Mammary epithelial cell (primary cell): Measurements from ENCODE around the gene RNF144B.

Experiments
- EZH2 ChIP-seq: IDR thresholded peaks from 2 replicates; pipeline ENCODE4 v1.6.1; 2012; ENCODE audit warnings: low read length, inconsistent platforms, borderline replicate concordance
- TF ChIP-seq, protein P1 (sequence below), 2 donors: IDR thresholded peaks in 1 of 2; conservative IDR thresholded peaks in 1 of 2; 2 replicates each; pipeline ENCODE4 v1.5.1; 2011 to 2012; ENCODE audit warnings: inconsistent platforms in 2 of 2, low read length in 2 of 2, mild to moderate bottlenecking in 2 of 2, control low read depth in 1 of 2, low read depth in 1 of 2; ENCODE audit not compliant: insufficient read depth in 1 of 2; ENCODE audit errors: extremely low read depth in 1 of 2

DNA sequence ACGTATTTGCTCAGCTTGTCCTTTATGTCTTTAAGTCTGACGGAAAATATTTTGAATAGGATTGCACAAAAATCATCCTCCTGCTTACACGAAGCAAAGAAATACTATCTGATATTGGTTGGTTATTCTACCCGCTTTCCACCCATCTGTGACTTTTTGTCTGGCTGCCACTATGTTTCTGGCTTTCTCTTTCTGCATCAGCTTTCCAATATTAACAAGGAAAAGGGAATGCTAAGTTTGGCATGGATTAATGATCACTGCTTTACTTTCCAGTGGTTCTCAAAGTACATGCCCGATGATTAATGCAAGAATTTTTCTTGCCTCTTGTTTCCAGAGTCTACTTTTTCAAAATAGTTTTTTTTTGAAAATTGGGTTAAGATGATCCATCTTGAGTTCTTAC lies 57.0 kb downstream of the RNF144B start:
- TF ChIP-seq, protein P1, sequence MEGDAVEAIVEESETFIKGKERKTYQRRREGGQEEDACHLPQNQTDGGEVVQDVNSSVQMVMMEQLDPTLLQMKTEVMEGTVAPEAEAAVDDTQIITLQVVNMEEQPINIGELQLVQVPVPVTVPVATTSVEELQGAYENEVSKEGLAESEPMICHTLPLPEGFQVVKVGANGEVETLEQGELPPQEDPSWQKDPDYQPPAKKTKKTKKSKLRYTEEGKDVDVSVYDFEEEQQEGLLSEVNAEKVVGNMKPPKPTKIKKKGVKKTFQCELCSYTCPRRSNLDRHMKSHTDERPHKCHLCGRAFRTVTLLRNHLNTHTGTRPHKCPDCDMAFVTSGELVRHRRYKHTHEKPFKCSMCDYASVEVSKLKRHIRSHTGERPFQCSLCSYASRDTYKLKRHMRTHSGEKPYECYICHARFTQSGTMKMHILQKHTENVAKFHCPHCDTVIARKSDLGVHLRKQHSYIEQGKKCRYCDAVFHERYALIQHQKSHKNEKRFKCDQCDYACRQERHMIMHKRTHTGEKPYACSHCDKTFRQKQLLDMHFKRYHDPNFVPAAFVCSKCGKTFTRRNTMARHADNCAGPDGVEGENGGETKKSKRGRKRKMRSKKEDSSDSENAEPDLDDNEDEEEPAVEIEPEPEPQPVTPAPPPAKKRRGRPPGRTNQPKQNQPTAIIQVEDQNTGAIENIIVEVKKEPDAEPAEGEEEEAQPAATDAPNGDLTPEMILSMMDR (conservative IDR thresholded peaks at IDR 0.05 in 1 of 2, IDR thresholded peaks at IDR 0.05 in 1 of 2; ENCODE audit: extremely low read depth in 1 of 2, insufficient read depth in 1 of 2, low read depth in 1 of 2, low read length in 2 of 2): no peak
- TF ChIP-seq EZH2: no peak
